ENCODE measurements around the gene PITPNM3.

PITPNM3 gene

DNA sequence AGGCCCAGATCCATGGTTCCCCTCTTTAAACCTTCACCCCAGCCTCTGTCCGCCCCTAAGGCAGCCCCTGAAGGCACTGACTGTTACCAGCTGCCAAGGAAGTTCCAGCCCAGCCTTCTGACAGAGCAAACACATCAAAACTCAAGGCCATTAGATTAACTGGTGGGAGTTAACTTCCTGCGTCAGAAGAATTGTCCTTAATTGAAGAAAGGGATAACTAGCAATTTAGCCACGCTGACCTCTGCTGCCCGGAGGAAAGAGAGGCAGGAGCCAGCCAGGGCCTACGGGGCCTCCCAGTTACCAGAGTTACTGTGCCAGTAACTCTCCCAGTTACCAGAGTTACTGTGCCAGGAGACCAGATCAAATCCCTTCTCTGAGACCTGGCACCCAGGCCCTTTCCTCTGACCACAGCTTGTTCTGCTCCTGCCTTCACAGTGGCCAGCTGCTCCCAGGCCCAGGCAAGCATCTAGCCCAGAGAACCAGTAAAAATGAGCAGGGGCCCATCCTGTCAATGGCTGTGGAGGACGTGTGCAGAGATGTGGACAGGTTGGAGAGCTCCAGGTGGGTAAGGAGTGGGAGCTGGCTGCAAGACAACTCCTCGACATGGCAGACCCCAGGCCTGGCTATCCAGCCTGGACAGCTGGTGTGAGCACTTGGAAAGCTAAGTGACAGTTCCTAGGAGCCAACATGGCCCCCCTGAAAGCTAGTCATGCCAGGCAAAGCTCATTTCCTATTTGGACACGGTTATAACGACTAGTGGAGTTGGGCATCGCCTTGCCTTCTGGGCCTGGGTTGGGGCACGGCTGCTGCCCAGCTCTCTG lies 2.8 kb upstream of the PITPNM3 start:
- FAIRE-seq = no peak
- TF ChIP-seq POLR2A (IDR thresholded peaks at IDR 0.05; ENCODE audit: low read depth, low read length) = no peak
- no peak for TF ChIP-seq TAF1 (IDR thresholded peaks at IDR 0.05; ENCODE audit: borderline replicate concordance, low read depth, low read length)
- TF ChIP-seq POLR2AphosphoS5 (IDR thresholded peaks at IDR 0.05; ENCODE audit: low read depth, low read length) = no peak
- DNase-seq (ENCODE audit: insufficient read length) = no peak

DNA sequence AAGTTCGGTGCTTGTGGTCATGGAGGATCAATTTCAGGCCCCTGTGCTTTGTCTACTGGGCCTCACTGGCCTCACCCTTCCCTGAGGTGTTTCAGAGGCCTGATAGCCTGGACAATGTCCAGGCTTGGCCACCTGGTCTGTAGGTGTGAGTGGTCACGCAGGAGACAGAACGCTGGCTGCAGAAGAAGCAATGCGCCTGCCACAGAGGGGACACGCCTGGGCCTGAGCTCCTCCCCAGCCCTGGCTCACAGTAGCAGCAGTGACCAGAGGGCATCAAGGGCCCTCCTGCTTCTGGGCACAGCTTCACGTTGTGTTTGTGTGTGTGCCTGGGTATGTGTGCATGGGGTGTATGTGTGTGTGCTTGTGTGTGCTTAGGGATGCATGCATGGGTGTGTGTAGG lies 1.9 kb upstream of the PITPNM3 start:
- DNase-seq (ENCODE audit: insufficient read length) (no peak), FAIRE-seq (no peak)
- no peak for TF ChIP-seq POLR2A (IDR thresholded peaks at IDR 0.05; ENCODE audit: low read depth, low read length)
- TF ChIP-seq POLR2AphosphoS5 (IDR thresholded peaks at IDR 0.05; ENCODE audit: low read depth, low read length) = no peak
- TF ChIP-seq TAF1 (IDR thresholded peaks at IDR 0.05; ENCODE audit: borderline replicate concordance, low read depth, low read length) = no peak

DNA sequence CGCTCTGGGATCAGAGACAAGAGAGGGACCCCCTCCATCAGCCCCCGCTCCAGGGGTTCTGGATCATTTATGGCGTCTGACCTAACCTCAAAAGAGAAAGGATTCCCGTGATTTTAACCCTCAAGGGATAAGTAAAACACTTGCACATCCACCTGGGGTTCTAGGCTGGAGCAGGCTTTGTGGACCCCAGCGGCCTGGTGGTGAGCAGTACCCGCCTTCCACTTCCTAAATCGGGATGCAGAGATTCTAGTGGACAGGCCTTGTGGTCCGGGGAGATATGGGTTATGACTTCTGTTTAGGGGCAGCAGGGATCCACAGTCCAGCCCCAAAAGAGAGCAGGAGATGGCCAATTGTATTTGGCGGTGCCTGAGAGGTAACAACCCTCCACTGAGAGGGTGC lies 684 bp upstream of the PITPNM3 start:
- no peak for TF ChIP-seq POLR2AphosphoS5 (IDR thresholded peaks at IDR 0.05; ENCODE audit: low read depth, low read length)
- no peak for TF ChIP-seq TAF1 (IDR thresholded peaks at IDR 0.05; ENCODE audit: borderline replicate concordance, low read depth, low read length)
- TF ChIP-seq POLR2A (IDR thresholded peaks at IDR 0.05; ENCODE audit: low read depth, low read length) = no peak
- no peak for DNase-seq (ENCODE audit: insufficient read length)
- FAIRE-seq = no peak

- no peak for FAIRE-seq
- DNase-seq (ENCODE audit: insufficient read length) = no peak
- TF ChIP-seq TAF1 (IDR thresholded peaks at IDR 0.05; ENCODE audit: borderline replicate concordance, low read depth, low read length) = no peak
- TF ChIP-seq POLR2A (IDR thresholded peaks at IDR 0.05; ENCODE audit: low read depth, low read length) = no peak
- no peak for TF ChIP-seq POLR2AphosphoS5 (IDR thresholded peaks at IDR 0.05; ENCODE audit: low read depth, low read length)
Observed at GRCh38 chr17:6555331-6556120, 829 bp downstream of the PITPNM3 start.

GRCh38 chr17:6554871-6555330 lies 1.5 kb downstream of the PITPNM3 start:
- TF ChIP-seq POLR2A (IDR thresholded peaks at IDR 0.05; ENCODE audit: low read depth, low read length) = no peak
- TF ChIP-seq TAF1 (IDR thresholded peaks at IDR 0.05; ENCODE audit: borderline replicate concordance, low read depth, low read length) = no peak
- no peak for TF ChIP-seq POLR2AphosphoS5 (IDR thresholded peaks at IDR 0.05; ENCODE audit: low read depth, low read length)
- no peak for DNase-seq (ENCODE audit: insufficient read length)
- FAIRE-seq = no peak

GRCh38 chr17:6554342-6554741 lies 2.0 kb downstream of the PITPNM3 start:
- FAIRE-seq = no peak
- DNase-seq (ENCODE audit: insufficient read length) = no peak
- no peak for TF ChIP-seq TAF1 (IDR thresholded peaks at IDR 0.05; ENCODE audit: borderline replicate concordance, low read depth, low read length)

DNA sequence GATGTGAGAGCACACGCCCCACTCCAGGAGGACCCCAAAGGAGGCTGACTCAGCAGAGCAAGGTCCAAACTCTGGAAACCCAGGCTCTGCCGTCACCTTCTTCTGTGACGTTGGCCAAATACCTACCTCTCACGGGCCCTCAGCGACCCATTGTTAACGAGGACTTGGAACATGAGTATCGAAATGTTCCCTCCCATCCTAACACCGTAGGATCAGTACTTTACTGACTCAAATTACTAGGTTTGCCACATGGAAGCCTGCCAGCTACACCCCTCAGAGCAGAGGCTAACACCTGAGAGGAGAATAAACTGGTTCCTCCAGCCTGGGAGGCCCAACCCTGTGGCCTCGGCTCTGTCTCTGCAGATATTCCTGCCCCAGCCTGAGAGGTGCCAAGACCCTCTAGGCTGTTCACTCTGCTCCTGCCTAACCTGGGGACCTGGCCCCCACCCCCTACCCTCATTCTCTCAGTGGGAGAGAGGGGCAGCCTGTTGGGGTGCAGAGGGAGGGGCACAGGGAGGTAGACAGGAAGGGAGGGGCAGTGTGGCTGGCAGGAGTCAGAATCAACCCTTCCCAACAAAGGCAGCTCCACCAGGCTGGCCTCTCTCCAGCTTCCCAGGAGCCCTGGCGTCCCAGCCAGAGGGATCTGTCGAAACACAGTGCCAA lies 4.4 kb downstream of the PITPNM3 start:
- DNase-seq (ENCODE audit: insufficient read length) (no peak), FAIRE-seq (no peak)

DNA sequence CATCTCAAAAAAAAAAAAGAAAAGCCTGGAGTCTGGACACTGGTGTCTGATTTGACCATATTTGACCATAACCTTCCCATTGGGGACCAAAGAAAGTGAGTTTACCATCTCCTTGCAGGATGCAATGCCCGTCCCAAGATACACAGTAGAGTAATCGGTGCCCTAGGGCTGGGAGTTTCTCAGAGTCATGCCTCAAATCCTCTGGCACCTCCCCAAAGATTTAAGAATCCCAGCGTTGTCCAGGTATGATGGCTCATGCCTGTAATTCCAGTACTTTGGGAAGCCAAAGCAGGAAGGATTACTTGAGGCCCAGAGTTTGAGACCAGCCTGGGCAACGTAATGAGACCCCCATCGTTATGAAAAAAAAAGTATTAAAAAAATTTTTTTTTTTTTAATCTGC lies 5.0 kb downstream of the PITPNM3 start:
- TF ChIP-seq TAF1 (IDR thresholded peaks at IDR 0.05; ENCODE audit: borderline replicate concordance, low read depth, low read length) (no peak), POLR2AphosphoS5 (IDR thresholded peaks at IDR 0.05; ENCODE audit: low read depth, low read length) (no peak), POLR2A (IDR thresholded peaks at IDR 0.05; ENCODE audit: low read depth, low read length) (no peak)
- FAIRE-seq (no peak), DNase-seq (ENCODE audit: insufficient read length) (no peak)

More for the DNA sequence above, 4.4 kb downstream of the PITPNM3 start:
- TF ChIP-seq POLR2AphosphoS5 (IDR thresholded peaks at IDR 0.05; ENCODE audit: low read depth, low read length) (no peak), POLR2A (IDR thresholded peaks at IDR 0.05; ENCODE audit: low read depth, low read length) (no peak), TAF1 (IDR thresholded peaks at IDR 0.05; ENCODE audit: borderline replicate concordance, low read depth, low read length) (no peak)

GRCh38 chr17:6549384-6550036 lies 6.8 kb downstream of the PITPNM3 start:
- no peak for DNase-seq (ENCODE audit: insufficient read length)

DNA sequence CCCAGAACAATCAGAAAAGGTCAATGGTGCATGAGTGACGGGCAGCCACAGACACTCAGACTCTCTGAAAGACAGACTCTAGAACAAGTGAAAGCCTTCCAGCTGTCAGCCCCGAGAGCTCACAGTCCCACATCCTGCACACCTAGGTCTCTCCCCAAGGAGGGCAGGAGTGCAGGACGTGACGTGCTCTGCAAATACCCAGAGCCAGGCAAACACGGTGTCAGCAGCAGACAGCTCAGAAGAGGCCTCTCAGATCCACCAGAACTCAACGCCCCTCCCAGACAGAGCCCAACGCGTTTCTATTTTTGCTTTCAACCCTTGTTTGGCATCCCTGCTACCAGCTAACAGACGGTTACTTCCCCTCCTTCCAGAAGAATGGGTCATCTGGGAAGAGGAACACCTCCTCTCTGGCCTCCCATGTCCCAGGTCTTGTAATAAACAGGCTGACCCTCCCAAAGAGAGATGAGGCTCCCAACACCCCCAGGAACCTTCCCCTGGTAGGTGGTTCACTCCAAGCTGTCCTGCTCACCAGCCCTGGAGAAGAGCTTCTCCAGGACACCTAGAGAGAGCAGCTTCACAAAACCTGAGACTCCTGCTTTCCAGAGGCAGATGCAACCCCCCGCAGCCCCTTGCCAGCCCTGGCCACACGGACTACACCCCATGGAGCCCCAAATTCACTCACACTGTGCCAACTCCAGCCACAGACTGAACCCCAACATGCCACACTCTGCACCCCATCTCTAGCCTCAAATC lies 7.6 kb downstream of the PITPNM3 start:
- TF ChIP-seq POLR2AphosphoS5 (IDR thresholded peaks at IDR 0.05; ENCODE audit: low read depth, low read length) (no peak), POLR2A (IDR thresholded peaks at IDR 0.05; ENCODE audit: low read depth, low read length) (no peak), TAF1 (IDR thresholded peaks at IDR 0.05; ENCODE audit: borderline replicate concordance, low read depth, low read length) (no peak)
- peak; percentile 86 for FAIRE-seq
- peak; percentile 61 for DNase-seq (ENCODE audit: insufficient read length)

More at GRCh38 chr17:6549384-6550036, 6.8 kb downstream of the PITPNM3 start:
- FAIRE-seq = no peak
- TF ChIP-seq POLR2A (IDR thresholded peaks at IDR 0.05; ENCODE audit: low read depth, low read length) (no peak), TAF1 (IDR thresholded peaks at IDR 0.05; ENCODE audit: borderline replicate concordance, low read depth, low read length) (no peak), POLR2AphosphoS5 (IDR thresholded peaks at IDR 0.05; ENCODE audit: low read depth, low read length) (no peak)

All from GM12892 (cell line).